HEK293T (cell line): ENCODE data around the gene CCDC92.

Experiments used
- BHLHE40 ChIP-seq: fragments of 450-650 bp; IDR thresholded peaks from 2 replicates; pipeline ENCODE4 v1.6.1; 2016; ENCODE audit warnings: mild to moderate bottlenecking, moderate library complexity, borderline replicate concordance
- ELF4 ChIP-seq: fragments of 450-650 bp; IDR thresholded peaks from 2 replicates; pipeline ENCODE4 v1.6.1; 2017; ENCODE audit warnings: antibody characterized with exemption
- FOXM1 ChIP-seq: fragments of 450-650 bp; IDR thresholded peaks from 2 replicates; pipeline ENCODE4 v1.6.1; 2017; ENCODE audit warnings: mild to moderate bottlenecking, borderline replicate concordance
- SUZ12 ChIP-seq: fragments of 450-650 bp; IDR thresholded peaks from 2 replicates; pipeline ENCODE4 v1.6.1; 2016; ENCODE audit warnings: mild to moderate bottlenecking

- TF ChIP-seq ELF4 (no peak), SUZ12 (no peak), FOXM1 (no peak), BHLHE40 (no peak)
These were observed 37.1 kb upstream of the CCDC92 start for GRCh38 chr12:124009781-124010180.
